GM23338 (cell line): ENCODE measurements around the gene ARHGEF28. TPM values are rescaled to one million over a fixed set of nuclear protein-coding genes. Genes with fewer than 3 reads are reported as not detected.
A peak's percentile ranks its signal among the peaks of the same experiment; 100 is the strongest.

Source experiments
- ATAC-seq: fragments of 200-7000 bp; cut with Tn5 transposase; 3 replicates; pipeline ENCODE4 v1.9.1; 2020
- DNase-seq: peaks from one replicate; pipeline ENCODE4 v3.0.0-alpha.2; 2015; ENCODE audit warnings: low spot score
- H2AFZ ChIP-seq: fragments of 200-600 bp; sonication (generic); 2 replicates; pipeline ENCODE4 v1.8.0; 2016; ENCODE audit warnings: antibody characterized with exemption, mild to moderate bottlenecking, moderate library complexity
- H3F3A ChIP-seq: fragments of 200-600 bp; sonication (generic); replicated peaks from 2 replicates; pipeline ENCODE4 v1.8.0; 2017; ENCODE audit warnings: antibody characterized with exemption, mixed run types, low read depth
- H3K27ac ChIP-seq: fragments of 200-600 bp; sonication (generic); 2 replicates; pipeline ENCODE4 v1.6.1; 2016; ENCODE audit warnings: low read depth
- H3K27me3 ChIP-seq: fragments of 200-600 bp; sonication (generic); 2 replicates; pipeline ENCODE4 v1.8.0; 2016; ENCODE audit warnings: mild to moderate bottlenecking, mixed run types, moderate library complexity; ENCODE audit not compliant: insufficient read depth
- H3K36me3 ChIP-seq: fragments of 200-600 bp; sonication (generic); 2 replicates; pipeline ENCODE4 v1.8.0; 2016; ENCODE audit warnings: mild to moderate bottlenecking; ENCODE audit not compliant: insufficient read depth
- H3K4me1 ChIP-seq: fragments of 200-600 bp; sonication (generic); 2 replicates; pipeline ENCODE4 v1.8.0; 2016; ENCODE audit warnings: mild to moderate bottlenecking, moderate library complexity; ENCODE audit not compliant: insufficient read depth
- H3K4me2 ChIP-seq: fragments of 200-600 bp; sonication (generic); 2 replicates; pipeline ENCODE4 v1.7.1; 2017; ENCODE audit warnings: mixed run types
- H3K4me3 ChIP-seq: fragments of 200-600 bp; sonication (generic); 2 replicates; pipeline ENCODE4 v1.6.1; 2016; ENCODE audit warnings: mixed run types
- H3K79me2 ChIP-seq: fragments of 200-600 bp; sonication (generic); replicated peaks from 2 replicates; pipeline ENCODE4 v1.8.0; 2017; ENCODE audit warnings: mild to moderate bottlenecking; ENCODE audit not compliant: insufficient read depth
- H3K9me2 ChIP-seq: fragments of 200-600 bp; sonication (generic); 2 replicates; pipeline ENCODE4 v1.8.0; 2017; ENCODE audit not compliant: insufficient read depth
- H4K20me1 ChIP-seq: fragments of 200-600 bp; sonication (generic); replicated peaks from 2 replicates; pipeline ENCODE4 v1.8.0; 2017; ENCODE audit warnings: mild to moderate bottlenecking; ENCODE audit not compliant: insufficient read depth
- H3K27ac Mint-ChIP-seq: 2 replicates; pipeline ENCODE4 v1.8.0; 2020; ENCODE audit warnings: inconsistent platforms, mild to moderate bottlenecking, moderate library complexity, mixed read lengths
- H3K27me3 Mint-ChIP-seq: 3 replicates; pipeline ENCODE4 v1.8.0; 2022; ENCODE audit warnings: low read depth, mild to moderate bottlenecking, moderate library complexity, mixed read lengths, inconsistent platforms; ENCODE audit not compliant: insufficient read depth, poor library complexity
- H3K36me3 Mint-ChIP-seq: 3 replicates; pipeline ENCODE4 v1.8.0; 2021; ENCODE audit warnings: low read depth, mild to moderate bottlenecking, inconsistent platforms, moderate library complexity, mixed read lengths
- H3K4me1 Mint-ChIP-seq: 3 replicates; pipeline ENCODE4 v1.8.0; 2020; ENCODE audit warnings: mild to moderate bottlenecking, inconsistent platforms, mixed read lengths
- H3K4me3 Mint-ChIP-seq: 3 replicates; pipeline ENCODE4 v1.8.0; 2021; ENCODE audit warnings: moderate library complexity, mild to moderate bottlenecking, inconsistent platforms, mixed read lengths
- H3K9me3 Mint-ChIP-seq: 3 replicates; pipeline ENCODE4 v1.8.0; 2020; ENCODE audit warnings: moderate library complexity, mild to moderate bottlenecking, inconsistent platforms, mixed read lengths
- CREB1 ChIP-seq: fragments of 250-450 bp; sonication (Bioruptor Pico); IDR thresholded peaks from 2 replicates; pipeline ENCODE4 v1.5.0; 2020; ENCODE audit warnings: low read depth, mild to moderate bottlenecking, moderate library complexity
- EZH2 ChIP-seq: fragments of 200-600 bp; sonication (generic); IDR thresholded peaks from one replicate; pipeline ENCODE4 v1.8.0; 2017; ENCODE audit warnings: antibody characterized with exemption, mild to moderate bottlenecking, low read depth; ENCODE audit not compliant: unreplicated experiment
- EZH2phosphoT487 ChIP-seq: fragments of 200-600 bp; sonication (generic); IDR thresholded peaks from one replicate; pipeline ENCODE4 v1.8.1; 2018; ENCODE audit warnings: antibody characterized with exemption; ENCODE audit not compliant: unreplicated experiment
- JUNB ChIP-seq: IDR thresholded peaks from one replicate; pipeline ENCODE4 v1.6.1; 2016; ENCODE audit warnings: antibody characterized with exemption; ENCODE audit not compliant: unreplicated experiment
- NANOG ChIP-seq: IDR thresholded peaks from 2 replicates; pipeline ENCODE4 v1.6.1; 2016; ENCODE audit warnings: antibody characterized with exemption, borderline replicate concordance
- POLR2AphosphoS5 ChIP-seq: IDR thresholded peaks from 2 replicates; pipeline ENCODE4 v1.6.1; 2016; ENCODE audit warnings: antibody characterized with exemption, low read depth
- STAT1 ChIP-seq: IDR thresholded peaks from one replicate; pipeline ENCODE4 v1.6.1; 2016; ENCODE audit warnings: antibody characterized with exemption; ENCODE audit not compliant: unreplicated experiment
- ZNF114 ChIP-seq: fragments of 250-450 bp; sonication (Bioruptor Pico); IDR thresholded peaks from 2 replicates; pipeline ENCODE4 v1.5.0; 2020; ENCODE audit warnings: mild to moderate bottlenecking, moderate library complexity
- ZNF331 ChIP-seq: fragments of 250-450 bp; sonication (Bioruptor Pico); IDR thresholded peaks from 2 replicates; pipeline ENCODE4 v1.5.0; 2020; ENCODE audit warnings: low read depth, mild to moderate bottlenecking, moderate library complexity
- polyA plus RNA-seq: library from polyadenylated mRNA; unstranded; fragments of >200 nt; fragmentation: Nextera tagmentation; extraction: Ambion mirVana; gene quantifications from 2 replicates; pipeline ENCODE4 v1.2.1, GENCODE V29; 2016
- total RNA-seq: library from RNA; depleted of rRNA; stranded (reverse); fragments of >200 nt; shearing (Covaris generic); gene quantifications from 2 replicates; pipeline ENCODE4 v1.2.3, GENCODE V29; 2014
- TF ChIP-seq, protein P1 (sequence below): fragments of 250-450 bp; sonication (Bioruptor Pico); IDR thresholded peaks from 2 replicates; pipeline ENCODE4 v1.5.0; 2020; ENCODE audit warnings: mild to moderate bottlenecking, moderate library complexity
- TF ChIP-seq, protein P2 (sequence below), 2 experiments: fragments of 200-600 bp in 1 of 2; sonication (generic) in 1 of 2; conservative IDR thresholded peaks; 2 replicates each; pipeline versions ENCODE4 v1.5.1 to v1.6.1; 2016 to 2017; ENCODE audit warnings: antibody characterized with exemption in 2 of 2, low read depth in 2 of 2, mild to moderate bottlenecking in 2 of 2, moderate library complexity in 1 of 2
- TF ChIP-seq, protein P3 (sequence below): IDR thresholded peaks from one replicate; pipeline ENCODE4 v1.6.1; 2018; ENCODE audit warnings: antibody characterized with exemption; ENCODE audit not compliant: unreplicated experiment

The ARHGEF28 gene
- total and polyA plus RNA-seq, 2 experiments from 2014 or later: 0.39 to 1.0 TPM

DNA sequence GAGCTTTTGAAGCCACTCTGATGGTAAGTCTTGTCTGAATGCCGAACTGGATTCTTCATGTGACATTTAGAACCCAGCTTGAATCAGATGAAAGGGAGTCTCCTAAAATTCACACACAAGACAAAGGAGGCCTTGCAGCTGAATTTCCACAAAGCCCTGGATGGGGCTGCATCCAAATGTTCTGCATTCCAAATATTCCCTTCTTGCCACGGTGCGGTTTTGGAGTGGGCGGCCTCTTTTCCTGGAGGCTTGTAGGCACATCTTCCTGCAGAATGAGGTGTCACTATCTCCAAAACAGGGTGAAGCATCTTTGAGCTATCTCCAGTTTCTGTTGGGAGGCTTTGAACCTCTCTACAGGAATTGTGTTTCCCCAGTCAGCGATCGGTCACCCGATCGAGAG, 342.7 kb downstream of the ARHGEF28 start:
- no peaks in the 10 kb centered on the region for H3K36me3 Mint-ChIP-seq
- Histone ChIP-seq H3K4me3 (no peak overlapping the region), H3K27ac (no peak overlapping the region), H3K27me3 (no peaks in the 10 kb centered on the region), H3F3A (no peaks in the 10 kb centered on the region), H3K36me3 (no peaks in the 10 kb centered on the region), H3K4me2 (no peak overlapping the region), H2AFZ (0 out of 2 replicates have a peak overlapping the region, but pooled peaks have one; percentile 9), H4K20me1 (no peaks in the 10 kb centered on the region), H3K4me1 (0 out of 2 replicates have a peak, but pooled peaks cover 8% of the 10 kb centered on the region), H3K9me2 (peaks cover 10% of the 10 kb centered on the region; the same call in 1 of the 2 replicates), H3K79me2 (no peaks in the 10 kb centered on the region)
- H3K9me3 Mint-ChIP-seq: no peaks in the 10 kb centered on the region; the same call in 2 of the 3 replicates
- no peaks in the 10 kb centered on the region for H3K4me1 Mint-ChIP-seq
- no peaks in the 10 kb centered on the region for H3K27me3 Mint-ChIP-seq
- DNase-seq (no peak), ATAC-seq (no peak)
- no peak overlapping the region for H3K4me3 Mint-ChIP-seq
- no peak overlapping the region for H3K27ac Mint-ChIP-seq
- TF ChIP-seq ZNF114 (CRISPR knock-in tag) (no peak), STAT1 (no peak), ZNF331 (no peak), EZH2 (no peak), EZH2phosphoT487 (no peak), NANOG (no peak), JUNB (no peak), CREB1 (CRISPR knock-in tag) (no peak), POLR2AphosphoS5 (no peak)
- TF ChIP-seq, protein P1, sequence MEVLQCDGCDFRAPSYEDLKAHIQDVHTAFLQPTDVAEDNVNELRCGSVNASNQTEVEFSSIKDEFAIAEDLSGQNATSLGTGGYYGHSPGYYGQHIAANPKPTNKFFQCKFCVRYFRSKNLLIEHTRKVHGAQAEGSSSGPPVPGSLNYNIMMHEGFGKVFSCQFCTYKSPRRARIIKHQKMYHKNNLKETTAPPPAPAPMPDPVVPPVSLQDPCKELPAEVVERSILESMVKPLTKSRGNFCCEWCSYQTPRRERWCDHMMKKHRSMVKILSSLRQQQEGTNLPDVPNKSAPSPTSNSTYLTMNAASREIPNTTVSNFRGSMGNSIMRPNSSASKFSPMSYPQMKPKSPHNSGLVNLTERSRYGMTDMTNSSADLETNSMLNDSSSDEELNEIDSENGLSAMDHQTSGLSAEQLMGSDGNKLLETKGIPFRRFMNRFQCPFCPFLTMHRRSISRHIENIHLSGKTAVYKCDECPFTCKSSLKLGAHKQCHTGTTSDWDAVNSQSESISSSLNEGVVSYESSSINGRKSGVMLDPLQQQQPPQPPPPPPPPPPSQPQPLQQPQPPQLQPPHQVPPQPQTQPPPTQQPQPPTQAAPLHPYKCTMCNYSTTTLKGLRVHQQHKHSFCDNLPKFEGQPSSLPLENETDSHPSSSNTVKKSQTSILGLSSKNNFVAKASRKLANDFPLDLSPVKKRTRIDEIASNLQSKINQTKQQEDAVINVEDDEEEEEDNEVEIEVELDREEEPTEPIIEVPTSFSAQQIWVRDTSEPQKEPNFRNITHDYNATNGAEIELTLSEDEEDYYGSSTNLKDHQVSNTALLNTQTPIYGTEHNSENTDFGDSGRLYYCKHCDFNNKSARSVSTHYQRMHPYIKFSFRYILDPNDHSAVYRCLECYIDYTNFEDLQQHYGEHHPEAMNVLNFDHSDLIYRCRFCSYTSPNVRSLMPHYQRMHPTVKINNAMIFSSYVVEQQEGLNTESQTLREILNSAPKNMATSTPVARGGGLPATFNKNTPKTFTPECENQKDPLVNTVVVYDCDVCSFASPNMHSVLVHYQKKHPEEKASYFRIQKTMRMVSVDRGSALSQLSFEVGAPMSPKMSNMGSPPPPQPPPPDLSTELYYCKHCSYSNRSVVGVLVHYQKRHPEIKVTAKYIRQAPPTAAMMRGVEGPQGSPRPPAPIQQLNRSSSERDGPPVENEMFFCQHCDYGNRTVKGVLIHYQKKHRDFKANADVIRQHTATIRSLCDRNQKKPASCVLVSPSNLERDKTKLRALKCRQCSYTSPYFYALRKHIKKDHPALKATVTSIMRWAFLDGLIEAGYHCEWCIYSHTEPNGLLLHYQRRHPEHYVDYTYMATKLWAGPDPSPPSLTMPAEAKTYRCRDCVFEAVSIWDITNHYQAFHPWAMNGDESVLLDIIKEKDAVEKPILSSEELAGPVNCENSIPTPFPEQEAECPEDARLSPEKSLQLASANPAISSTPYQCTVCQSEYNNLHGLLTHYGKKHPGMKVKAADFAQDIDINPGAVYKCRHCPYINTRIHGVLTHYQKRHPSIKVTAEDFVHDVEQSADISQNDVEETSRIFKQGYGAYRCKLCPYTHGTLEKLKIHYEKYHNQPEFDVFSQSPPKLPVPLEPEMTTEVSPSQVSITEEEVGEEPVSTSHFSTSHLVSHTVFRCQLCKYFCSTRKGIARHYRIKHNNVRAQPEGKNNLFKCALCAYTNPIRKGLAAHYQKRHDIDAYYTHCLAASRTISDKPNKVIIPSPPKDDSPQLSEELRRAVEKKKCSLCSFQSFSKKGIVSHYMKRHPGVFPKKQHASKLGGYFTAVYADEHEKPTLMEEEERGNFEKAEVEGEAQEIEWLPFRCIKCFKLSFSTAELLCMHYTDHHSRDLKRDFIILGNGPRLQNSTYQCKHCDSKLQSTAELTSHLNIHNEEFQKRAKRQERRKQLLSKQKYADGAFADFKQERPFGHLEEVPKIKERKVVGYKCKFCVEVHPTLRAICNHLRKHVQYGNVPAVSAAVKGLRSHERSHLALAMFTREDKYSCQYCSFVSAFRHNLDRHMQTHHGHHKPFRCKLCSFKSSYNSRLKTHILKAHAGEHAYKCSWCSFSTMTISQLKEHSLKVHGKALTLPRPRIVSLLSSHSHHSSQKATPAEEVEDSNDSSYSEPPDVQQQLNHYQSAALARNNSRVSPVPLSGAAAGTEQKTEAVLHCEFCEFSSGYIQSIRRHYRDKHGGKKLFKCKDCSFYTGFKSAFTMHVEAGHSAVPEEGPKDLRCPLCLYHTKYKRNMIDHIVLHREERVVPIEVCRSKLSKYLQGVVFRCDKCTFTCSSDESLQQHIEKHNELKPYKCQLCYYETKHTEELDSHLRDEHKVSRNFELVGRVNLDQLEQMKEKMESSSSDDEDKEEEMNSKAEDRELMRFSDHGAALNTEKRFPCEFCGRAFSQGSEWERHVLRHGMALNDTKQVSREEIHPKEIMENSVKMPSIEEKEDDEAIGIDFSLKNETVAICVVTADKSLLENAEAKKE (CRISPR knock-in tag): no peak
- TF ChIP-seq, protein P2, sequence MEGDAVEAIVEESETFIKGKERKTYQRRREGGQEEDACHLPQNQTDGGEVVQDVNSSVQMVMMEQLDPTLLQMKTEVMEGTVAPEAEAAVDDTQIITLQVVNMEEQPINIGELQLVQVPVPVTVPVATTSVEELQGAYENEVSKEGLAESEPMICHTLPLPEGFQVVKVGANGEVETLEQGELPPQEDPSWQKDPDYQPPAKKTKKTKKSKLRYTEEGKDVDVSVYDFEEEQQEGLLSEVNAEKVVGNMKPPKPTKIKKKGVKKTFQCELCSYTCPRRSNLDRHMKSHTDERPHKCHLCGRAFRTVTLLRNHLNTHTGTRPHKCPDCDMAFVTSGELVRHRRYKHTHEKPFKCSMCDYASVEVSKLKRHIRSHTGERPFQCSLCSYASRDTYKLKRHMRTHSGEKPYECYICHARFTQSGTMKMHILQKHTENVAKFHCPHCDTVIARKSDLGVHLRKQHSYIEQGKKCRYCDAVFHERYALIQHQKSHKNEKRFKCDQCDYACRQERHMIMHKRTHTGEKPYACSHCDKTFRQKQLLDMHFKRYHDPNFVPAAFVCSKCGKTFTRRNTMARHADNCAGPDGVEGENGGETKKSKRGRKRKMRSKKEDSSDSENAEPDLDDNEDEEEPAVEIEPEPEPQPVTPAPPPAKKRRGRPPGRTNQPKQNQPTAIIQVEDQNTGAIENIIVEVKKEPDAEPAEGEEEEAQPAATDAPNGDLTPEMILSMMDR (conservative IDR thresholded peaks at IDR 0.05; ENCODE audit: low read depth in 2 of 2): no peak
- TF ChIP-seq, protein P3, sequence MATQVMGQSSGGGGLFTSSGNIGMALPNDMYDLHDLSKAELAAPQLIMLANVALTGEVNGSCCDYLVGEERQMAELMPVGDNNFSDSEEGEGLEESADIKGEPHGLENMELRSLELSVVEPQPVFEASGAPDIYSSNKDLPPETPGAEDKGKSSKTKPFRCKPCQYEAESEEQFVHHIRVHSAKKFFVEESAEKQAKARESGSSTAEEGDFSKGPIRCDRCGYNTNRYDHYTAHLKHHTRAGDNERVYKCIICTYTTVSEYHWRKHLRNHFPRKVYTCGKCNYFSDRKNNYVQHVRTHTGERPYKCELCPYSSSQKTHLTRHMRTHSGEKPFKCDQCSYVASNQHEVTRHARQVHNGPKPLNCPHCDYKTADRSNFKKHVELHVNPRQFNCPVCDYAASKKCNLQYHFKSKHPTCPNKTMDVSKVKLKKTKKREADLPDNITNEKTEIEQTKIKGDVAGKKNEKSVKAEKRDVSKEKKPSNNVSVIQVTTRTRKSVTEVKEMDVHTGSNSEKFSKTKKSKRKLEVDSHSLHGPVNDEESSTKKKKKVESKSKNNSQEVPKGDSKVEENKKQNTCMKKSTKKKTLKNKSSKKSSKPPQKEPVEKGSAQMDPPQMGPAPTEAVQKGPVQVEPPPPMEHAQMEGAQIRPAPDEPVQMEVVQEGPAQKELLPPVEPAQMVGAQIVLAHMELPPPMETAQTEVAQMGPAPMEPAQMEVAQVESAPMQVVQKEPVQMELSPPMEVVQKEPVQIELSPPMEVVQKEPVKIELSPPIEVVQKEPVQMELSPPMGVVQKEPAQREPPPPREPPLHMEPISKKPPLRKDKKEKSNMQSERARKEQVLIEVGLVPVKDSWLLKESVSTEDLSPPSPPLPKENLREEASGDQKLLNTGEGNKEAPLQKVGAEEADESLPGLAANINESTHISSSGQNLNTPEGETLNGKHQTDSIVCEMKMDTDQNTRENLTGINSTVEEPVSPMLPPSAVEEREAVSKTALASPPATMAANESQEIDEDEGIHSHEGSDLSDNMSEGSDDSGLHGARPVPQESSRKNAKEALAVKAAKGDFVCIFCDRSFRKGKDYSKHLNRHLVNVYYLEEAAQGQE: no peak
